ENCODE results near the gene C8G.

DNA sequence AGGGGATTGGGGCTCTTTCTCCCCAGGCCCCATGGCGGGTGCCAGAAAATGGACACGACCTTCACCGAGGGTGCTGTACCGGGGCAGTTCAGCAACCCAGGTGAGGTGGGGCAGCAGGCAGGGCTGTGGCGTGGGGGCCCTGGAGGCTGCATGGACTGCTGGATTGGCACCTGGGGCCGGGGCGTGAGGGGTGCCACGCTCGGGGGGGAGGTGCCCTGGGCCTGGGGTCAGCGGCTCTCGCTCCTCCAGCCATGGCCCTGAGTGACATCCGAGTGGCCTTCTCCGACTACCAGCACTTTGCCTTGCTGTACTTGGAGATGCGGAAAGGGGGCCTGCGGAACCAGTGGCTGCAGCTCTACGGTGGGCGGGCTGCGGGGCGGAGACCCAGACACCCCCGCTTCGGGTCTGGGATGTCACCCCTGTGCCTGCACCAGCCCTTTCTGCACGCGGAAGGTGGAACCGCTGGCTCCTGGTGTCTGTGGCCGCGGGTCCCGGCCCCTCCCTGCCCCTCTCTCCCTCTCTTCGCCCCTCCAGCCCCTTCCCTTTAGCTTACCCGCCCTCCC is 39.5 kb downstream of the C8G start:
- TF ChIP-seq GATA2 (IDR thresholded peaks at IDR 0.05; ENCODE audit: low read depth, low read length) = no peak
- no peak for TF ChIP-seq GATA3 (IDR thresholded peaks at IDR 0.05; ENCODE audit: low read depth, low read length)

All from SH-SY5Y (cell line).